ENCODE results near the gene STK17B. TPM values are rescaled to one million over a fixed set of nuclear protein-coding genes. Genes with fewer than 3 reads are reported as not detected.

STK17B gene
- total RNA-seq, 1 experiment from 2014 or later: 16.9 TPM

- Histone ChIP-seq H3K27me3 (ENCODE audit: insufficient read depth, low read length) (no peaks in the 10 kb centered on the region), H3K9me2 (ENCODE audit: insufficient read depth) (no peaks in the 10 kb centered on the region), H3K9ac (ENCODE audit: low read length) (no peak overlapping the region), H3K4me3 (replicated peaks in 1 of 2; ENCODE audit: low read depth in 1 of 2, low read length in 2 of 2) (no peak overlapping the region), H2AFZ (ENCODE audit: low read depth, low read length, poor library complexity, severe bottlenecking) (no peak overlapping the region), H3K79me2 (ENCODE audit: insufficient read depth, low read length) (no peaks in the 10 kb centered on the region), H3K4me1 (ENCODE audit: control insufficient read depth in 1 of 2, insufficient read depth in 2 of 2, low read length in 2 of 2) (peaks cover 0 to 4% of the 10 kb centered on the region in 2 experiments; a peak in 2 of 4 replicates), H3K4me2 (ENCODE audit: low read length) (no peak overlapping the region), H3K36me3 (ENCODE audit: control insufficient read depth in 1 of 2, insufficient read depth in 2 of 2, low read length in 2 of 2) (no peaks in the 10 kb centered on the region), H3K27ac (ENCODE audit: low read depth, low read length) (no peak overlapping the region), H3K9me3 (ENCODE audit: control insufficient read depth in 1 of 2, insufficient read depth in 1 of 2, low read depth in 1 of 2, low read length in 2 of 2) (no peaks in the 10 kb centered on the region), H4K20me1 (ENCODE audit: insufficient read depth) (no peaks in the 10 kb centered on the region)
- RAD21 ChIA-PET (ENCODE audit: low non-redundant PET in 1 of 2, low total read pairs in 2 of 2, uncharacterized antibody in 2 of 2, unreplicated experiment in 2 of 2): no interaction called here
- no peak for TF ChIP-seq SIN3A (IDR thresholded peaks at IDR 0.05; ENCODE audit: low read depth)
- TF ChIP-seq YY1 (IDR thresholded peaks at IDR 0.05; ENCODE audit: extremely low read depth, insufficient replicate concordance, low read depth, low read length): no peak
- POLR2A ChIA-PET: no interaction called here
- ATAC-seq (no peak), DNase-seq (ENCODE audit: low read depth, low spot score) (no peak)
- no TSS peak for BruUV-seq (replicated peaks)
- CTCF ChIA-PET: no interaction called here
- intact Hi-C loops (cut with micrococcal nuclease): no loop called here
Observed at GRCh38 chr2:196117214-196117705, 54.1 kb downstream of the STK17B start.

- H3K9ac ChIP-seq (ENCODE audit: low read length): no peak overlapping the region
- H3K27ac ChIP-seq (ENCODE audit: low read depth, low read length): no peak overlapping the region
- H3K4me1 ChIP-seq (ENCODE audit: control insufficient read depth in 1 of 2, insufficient read depth in 2 of 2, low read length in 2 of 2): peaks cover 0 to 8% of the 10 kb centered on the region in 2 experiments; a peak in 2 of 4 replicates
- no peaks in the 10 kb centered on the region for H3K27me3 ChIP-seq (ENCODE audit: insufficient read depth, low read length)
- no peak for ATAC-seq
- DNase-seq (ENCODE audit: low read depth, low spot score): no peak
- no peaks in the 10 kb centered on the region for H3K9me3 ChIP-seq (ENCODE audit: control insufficient read depth in 1 of 2, insufficient read depth in 1 of 2, low read depth in 1 of 2, low read length in 2 of 2)
- ChIA-PET RAD21 (ENCODE audit: low non-redundant PET in 1 of 2, low total read pairs in 2 of 2, uncharacterized antibody in 2 of 2, unreplicated experiment in 2 of 2) (no interaction called here), POLR2A (no interaction called here), CTCF (interaction anchor here (0.8 kb wide), 1 partner anchor 224 kb away, joined by 3 read pairs; no protein-coding TSS in a partner anchor)
- no peak overlapping the region for H3K4me2 ChIP-seq (ENCODE audit: low read length)
- no peak overlapping the region for H2AFZ ChIP-seq (ENCODE audit: low read depth, low read length, poor library complexity, severe bottlenecking)
- BruUV-seq (replicated peaks): no TSS peak
- H3K36me3 ChIP-seq (ENCODE audit: control insufficient read depth in 1 of 2, insufficient read depth in 2 of 2, low read length in 2 of 2): no peaks in the 10 kb centered on the region
- no peaks in the 10 kb centered on the region for H3K79me2 ChIP-seq (ENCODE audit: insufficient read depth, low read length)
- no peaks in the 10 kb centered on the region for H4K20me1 ChIP-seq (ENCODE audit: insufficient read depth)
- no peaks in the 10 kb centered on the region for H3K9me2 ChIP-seq (ENCODE audit: insufficient read depth)
- intact Hi-C loops (cut with micrococcal nuclease): no loop called here
- no peak overlapping the region for H3K4me3 ChIP-seq (replicated peaks in 1 of 2; ENCODE audit: low read depth in 1 of 2, low read length in 2 of 2)
- no peak for TF ChIP-seq ELF1 (IDR thresholded peaks at IDR 0.05; ENCODE audit: borderline replicate concordance, low read depth)
- TF ChIP-seq EZH2phosphoT487 (IDR thresholded peaks at IDR 0.05; ENCODE audit: borderline replicate concordance): no peak
- no peak for TF ChIP-seq ZNF274 (IDR thresholded peaks at IDR 0.05; ENCODE audit: low read depth, low read length)
- TF ChIP-seq SRF (IDR thresholded peaks at IDR 0.05; ENCODE audit: low read depth): no peak
- TF ChIP-seq POLR2A (IDR thresholded peaks at IDR 0.05; ENCODE audit: borderline replicate concordance, extremely low read depth, insufficient read depth, insufficient read length): no peak
- TF ChIP-seq MAX (IDR thresholded peaks at IDR 0.05): no peak
- no peak for TF ChIP-seq FOSL1 (IDR thresholded peaks at IDR 0.05; ENCODE audit: low read depth)
- TF ChIP-seq, protein P1, sequence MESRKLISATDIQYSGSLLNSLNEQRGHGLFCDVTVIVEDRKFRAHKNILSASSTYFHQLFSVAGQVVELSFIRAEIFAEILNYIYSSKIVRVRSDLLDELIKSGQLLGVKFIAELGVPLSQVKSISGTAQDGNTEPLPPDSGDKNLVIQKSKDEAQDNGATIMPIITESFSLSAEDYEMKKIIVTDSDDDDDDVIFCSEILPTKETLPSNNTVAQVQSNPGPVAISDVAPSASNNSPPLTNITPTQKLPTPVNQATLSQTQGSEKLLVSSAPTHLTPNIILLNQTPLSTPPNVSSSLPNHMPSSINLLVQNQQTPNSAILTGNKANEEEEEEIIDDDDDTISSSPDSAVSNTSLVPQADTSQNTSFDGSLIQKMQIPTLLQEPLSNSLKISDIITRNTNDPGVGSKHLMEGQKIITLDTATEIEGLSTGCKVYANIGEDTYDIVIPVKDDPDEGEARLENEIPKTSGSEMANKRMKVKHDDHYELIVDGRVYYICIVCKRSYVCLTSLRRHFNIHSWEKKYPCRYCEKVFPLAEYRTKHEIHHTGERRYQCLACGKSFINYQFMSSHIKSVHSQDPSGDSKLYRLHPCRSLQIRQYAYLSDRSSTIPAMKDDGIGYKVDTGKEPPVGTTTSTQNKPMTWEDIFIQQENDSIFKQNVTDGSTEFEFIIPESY (IDR thresholded peaks at IDR 0.05; ENCODE audit: extremely low read depth, insufficient replicate concordance, low read length): no peak
- no peak for TF ChIP-seq REST (IDR thresholded peaks at IDR 0.05; ENCODE audit: low read depth)
- no peak for TF ChIP-seq SP1 (IDR thresholded peaks at IDR 0.05; ENCODE audit: low read depth)
- TF ChIP-seq ZFX (IDR thresholded peaks at IDR 0.05): no peak
- TF ChIP-seq SIN3A (IDR thresholded peaks at IDR 0.05; ENCODE audit: low read depth): no peak
Observed at GRCh38 chr2:196113061-196113974, 58.1 kb downstream of the STK17B start.

Data from HCT116 (cell line).